Pancreas (tissue), 10 donors: ENCODE results near the gene WDR27. TPM values are rescaled to one million over a fixed set of nuclear protein-coding genes. Genes with fewer than 3 reads are reported as not detected.
"Not testable (repeated sequence)": the region's sequence is repeated elsewhere in the genome, so short reads cannot be mapped to it uniquely, and the experiment has no call there.

Experiments used
- ATAC-seq, 4 donors: fragments of 200-7000 bp; cut with Tn5 transposase; one replicate each; pipeline versions ENCODE4 v1.8.0 to v1.9.1; 2020; ENCODE audit warnings: mild to moderate bottlenecking in 4 of 4, moderate library complexity in 4 of 4
- DNase-seq, 6 donors: peaks; one replicate each; pipeline ENCODE4 v3.0.0-alpha.2; 2020
- FAIRE-seq: peaks from 2 replicates; lab custom pipeline; 2012; peaks lifted over from hg19 to GRCh38; lab: Jason Lieb, UNC
- H3K27ac ChIP-seq, 4 donors: fragments of 200-600 bp; sonication (generic); 1 replicate in 3 of 4; 2 replicates in 1 of 4; pipeline versions ENCODE4 v1.5.0 to v1.8.0; 2020
- H3K27me3 ChIP-seq, 4 donors: fragments of 200-600 bp; one replicate each; pipeline ENCODE4 v1.8.0; 2021
- H3K36me3 ChIP-seq, 3 donors: fragments of 200-600 bp; sonication (generic) in 1 of 3; one replicate each; pipeline versions ENCODE4 v1.5.0 to v1.8.0; 2020 to 2021
- H3K4me1 ChIP-seq, 3 donors: fragments of 200-600 bp; one replicate each; pipeline ENCODE4 v1.8.0; 2021
- H3K4me3 ChIP-seq, 4 donors: fragments of 200-600 bp; sonication (generic) in 2 of 4; one replicate each; pipeline versions ENCODE4 v1.5.0 to v1.8.0; 2020 to 2021
- H3K9me3 ChIP-seq, 4 donors: fragments of 200-600 bp; one replicate each; pipeline ENCODE4 v1.8.0; 2021
- CTCF ChIP-seq, 4 donors: fragments of 200-600 bp; sonication (generic) in 3 of 4; IDR thresholded peaks; one replicate each; pipeline versions ENCODE4 v1.5.0 to v1.8.0; 2021; ENCODE audit warnings: antibody characterized with exemption in 4 of 4
- WGBS, 2 donors: extraction: QIAGEN DNeasy Blood & Tissue Kit; methylation state at CpG; one replicate each; pipeline ENCODE4 v1.1.7; 2013; 5-methylcytosine and 5-hydroxymethylcytosine counted together
- intact Hi-C, 3 donors: fragments of 100-400 bp; cut with DNase I; formaldehyde crosslinking; loops; one replicate each; pipeline versions ENCODE4 v1.11.1 to v1.14.2; 2022
- polyA plus RNA-seq, 2 donors: library from polyadenylated mRNA; stranded (reverse); fragments of 200-250 nt; gene quantifications; one replicate each; pipeline ENCODE4 v1.2.3, GENCODE V29; 2013
- total RNA-seq, 6 donors: library from RNA; stranded (reverse); fragmentation: NEBNext Ultra II Directional in 4 of 6; extraction: Animal tissue kit (Norgen Biotek cat#: 25700) in 4 of 6; gene quantifications; one replicate each; pipeline versions ENCODE4 v1.2.1 to v1.2.4, GENCODE V29; 2021 to 2023
- donor health status: healthy with polysubstance abuse.
- donor health status: DM: no; HTN: no; CAD: no; lungs with moderate emphysema.
- donor health status: DM: no; HTN: no; CAD: no.
- donor health status: control.
- donor health status: control.
- donor health status: Bipolar disorder and iron deficiency.
- donor health status: DM: yes; HTN: yes; CAD: no.
- donor health status: DM: no; HTN: no; CAD: no.
- donor health status: DM: no; HTN: no; CAD: no.
- donor health status: DM: yes; HTN: yes; CAD: no.

The WDR27 gene
- total and polyA plus RNA-seq, 8 donors: 9.6 to 43.1 (median 16.4) TPM

GRCh38 chr6:169647637-169648036 is 54.2 kb downstream of the WDR27 start:
- FAIRE-seq (no peak), ATAC-seq (no peak), DNase-seq (no peak)
- Histone ChIP-seq H3K27ac (no peak overlapping the region), H3K4me3 (no peak overlapping the region), H3K36me3 (no peaks in the 10 kb centered on the region), H3K27me3 (no peaks in the 10 kb centered on the region), H3K9me3 (no peaks in the 10 kb centered on the region), H3K4me1 (no peaks in the 10 kb centered on the region)
- 91 to 93% methylated on average over 13 of the region's 13 CpGs for WGBS, 2 donors
- intact Hi-C loops: no loop called here
- TF ChIP-seq CTCF (IDR thresholded peaks at IDR 0.05): no peak

- FAIRE-seq (no peak), ATAC-seq (no peak)
These were observed 54.8 kb downstream of the WDR27 start for GRCh38 chr6:169646906-169647567.

GRCh38 chr6:169645459-169645858 is 56.4 kb downstream of the WDR27 start:
- intact Hi-C loops, ATAC-seq, H3K27me3 ChIP-seq, H3K9me3 ChIP-seq, H3K4me3 ChIP-seq, H3K27ac ChIP-seq, H3K4me1 ChIP-seq, H3K36me3 ChIP-seq, DNase-seq, FAIRE-seq: not testable (repeated sequence)
- WGBS, 2 donors: 93 to 99% methylated on average over 5 of the region's 5 CpGs

More at GRCh38 chr6:169646906-169647567, 54.8 kb downstream of the WDR27 start:
- TF ChIP-seq CTCF (IDR thresholded peaks at IDR 0.05): no peak
- Histone ChIP-seq H3K27me3 (no peaks in the 10 kb centered on the region), H3K4me1 (no peaks in the 10 kb centered on the region), H3K4me3 (no peak overlapping the region), H3K36me3 (no peaks in the 10 kb centered on the region), H3K27ac (no peak overlapping the region), H3K9me3 (no peaks in the 10 kb centered on the region)
- DNase-seq: peak in 1 of 6 donors; percentile 34
- 83 to 88% methylated on average over 19 of the region's 19 CpGs for WGBS, 2 donors
- intact Hi-C loops: no loop called here

- 51 to 84% methylated on average over 1 of the region's 1 CpG for WGBS, 2 donors
- H3K27ac ChIP-seq: no peak overlapping the region
- FAIRE-seq: no peak
- H3K4me1 ChIP-seq: no peaks in the 10 kb centered on the region
- H3K9me3 ChIP-seq: no peaks in the 10 kb centered on the region
- intact Hi-C loops: no loop called here
- no peak overlapping the region for H3K4me3 ChIP-seq
- no peak for DNase-seq
- no peaks in the 10 kb centered on the region for H3K36me3 ChIP-seq
- no peak for ATAC-seq
- H3K27me3 ChIP-seq: no peaks in the 10 kb centered on the region
- TF ChIP-seq CTCF (IDR thresholded peaks at IDR 0.05): no peak
These were observed 58.3 kb downstream of the WDR27 start for GRCh38 chr6:169643521-169643920.

- Histone ChIP-seq H3K27ac (no peak overlapping the region), H3K36me3 (no peaks in the 10 kb centered on the region), H3K4me3 (no peak overlapping the region), H3K4me1 (no peaks in the 10 kb centered on the region), H3K9me3 (no peaks in the 10 kb centered on the region), H3K27me3 (no peaks in the 10 kb centered on the region)
- no peak for TF ChIP-seq CTCF (IDR thresholded peaks at IDR 0.05)
- DNase-seq (peak in 1 of 6 donors; percentile 51), FAIRE-seq (no peak), ATAC-seq (no peak)
- WGBS, 2 donors: 92 to 96% methylated on average over 14 to 15 of the region's 15 CpGs
- intact Hi-C loops: no loop called here
These were observed 59.4 kb downstream of the WDR27 start for GRCh38 chr6:169642455-169642854.
